Spinal cord (tissue), 10 donors: ENCODE data around the gene PPP3CA. TPM values are rescaled to one million over a fixed set of nuclear protein-coding genes. Genes with fewer than 3 reads are reported as not detected.
A peak's percentile ranks its signal among the peaks of the same experiment; 100 is the strongest.

Experiments
- DNase-seq, 6 donors: peaks; one replicate each; pipeline versions ENCODE4 v3.0.0 to v3.0.0-alpha.2; 2013 to 2015; ENCODE audit warnings: low spot score in 6 of 6, low read depth in 4 of 6
- H3K27ac ChIP-seq: one replicate; pipeline ENCODE4 v1.5.1; 2013; ENCODE audit warnings: low read depth, low read length, control low read depth
- H3K27me3 ChIP-seq: one replicate; pipeline ENCODE4 v1.6.1; 2013; ENCODE audit warnings: low read length; ENCODE audit not compliant: control insufficient read depth, insufficient read depth
- H3K36me3 ChIP-seq: one replicate; pipeline ENCODE4 v1.6.1; 2013; ENCODE audit warnings: low read length; ENCODE audit not compliant: control insufficient read depth, insufficient read depth
- H3K4me1 ChIP-seq: one replicate; pipeline ENCODE4 v1.6.1; 2013; ENCODE audit warnings: low read length; ENCODE audit not compliant: control insufficient read depth, insufficient read depth
- H3K4me3 ChIP-seq: one replicate; pipeline ENCODE4 v1.5.1; 2013; ENCODE audit warnings: low read depth, low read length, control low read depth
- H3K9me3 ChIP-seq: one replicate; pipeline ENCODE4 v1.6.1; 2013; ENCODE audit warnings: low read length; ENCODE audit not compliant: control insufficient read depth, insufficient read depth
- WGBS: methylation state at CpG from one replicate; pipeline ENCODE4 v1.1.5; 2013; ENCODE audit warnings: missing lambda C conversion rate; ENCODE audit not compliant: insufficient coverage; 5-methylcytosine and 5-hydroxymethylcytosine counted together
- polyA plus RNA-seq, 2 donors: library from polyadenylated mRNA; unstranded; fragments of 120-200 nt; gene quantifications; one replicate each; pipeline ENCODE4 v1.2.1, GENCODE V29; 2013; ENCODE audit not compliant: insufficient read length in 2 of 2
- total RNA-seq, 2 donors: library from RNA; depleted of rRNA in 1 of 2; stranded (reverse); fragments of 120-200 nt in 1 of 2; fragments of >200 nt in 1 of 2; gene quantifications; one replicate each; pipeline versions ENCODE4 v1.2.3 to v1.2.4, GENCODE V29; 2013 to 2014
- donor health status: healthy.

Gene PPP3CA
- total and polyA plus RNA-seq, 4 donors: 43.9 to 152 (median 105) TPM

DNA sequence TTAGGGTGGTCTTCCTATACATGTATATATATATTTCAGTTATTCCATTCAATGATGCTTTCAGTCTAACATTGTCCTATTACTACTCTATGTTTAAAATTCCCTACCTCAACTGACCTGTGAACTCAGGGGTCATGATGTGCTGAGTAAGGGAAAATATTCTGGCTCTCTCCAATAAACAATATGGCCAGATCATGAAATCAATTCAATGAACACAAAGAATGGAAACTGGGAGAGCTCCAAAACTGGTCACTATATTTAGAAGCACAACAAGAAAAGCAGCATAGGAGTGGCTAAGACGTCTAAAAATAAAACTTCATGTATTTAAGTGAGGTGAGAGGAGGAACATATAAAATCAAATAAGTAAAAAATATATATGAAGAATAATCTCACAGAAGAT is 304.5 kb downstream of the PPP3CA start:
- no CpG with 5 or more reads among the region's 1 CpG for WGBS
- Histone ChIP-seq H3K27ac (no peak overlapping the region), H3K9me3 (no peaks in the 10 kb centered on the region), H3K4me1 (no peaks in the 10 kb centered on the region), H3K4me3 (no peak overlapping the region), H3K36me3 (no peaks in the 10 kb centered on the region), H3K27me3 (no peaks in the 10 kb centered on the region)
- no peak for DNase-seq

- DNase-seq: no peak
- no peaks in the 10 kb centered on the region for H3K9me3 ChIP-seq
- no peaks in the 10 kb centered on the region for H3K36me3 ChIP-seq
- no CpG with 5 or more reads among the region's 2 CpGs for WGBS
- no peaks in the 10 kb centered on the region for H3K27me3 ChIP-seq
- no peak overlapping the region for H3K4me3 ChIP-seq
- no peak overlapping the region for H3K27ac ChIP-seq
- H3K4me1 ChIP-seq: no peaks in the 10 kb centered on the region
Observed at GRCh38 chr4:101040776-101041175, 306.6 kb downstream of the PPP3CA start.

DNA sequence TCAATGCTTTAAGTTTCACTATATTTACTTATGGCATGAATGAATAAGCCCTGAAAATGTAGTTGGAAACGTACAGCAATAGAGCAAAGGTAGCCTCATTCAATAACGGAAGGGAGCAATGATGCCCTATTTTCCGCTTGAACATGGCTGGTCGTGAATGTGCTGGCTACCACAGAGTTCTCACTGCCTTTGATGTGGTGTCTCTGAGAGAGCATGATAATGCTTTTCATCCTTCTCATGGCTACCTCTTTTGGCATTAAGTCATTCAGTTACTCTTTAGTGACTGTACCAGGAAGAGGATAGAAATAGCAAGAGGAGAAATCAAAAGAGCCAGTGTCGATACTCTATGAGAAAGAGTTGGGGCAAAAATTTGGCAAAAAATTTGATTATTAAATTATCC is 308.0 kb downstream of the PPP3CA start:
- Histone ChIP-seq H3K27ac (no peak overlapping the region), H3K4me3 (no peak overlapping the region), H3K36me3 (no peaks in the 10 kb centered on the region), H3K4me1 (no peaks in the 10 kb centered on the region), H3K9me3 (no peaks in the 10 kb centered on the region), H3K27me3 (no peaks in the 10 kb centered on the region)
- no peak for DNase-seq
- 100% methylated on average over 3 of the region's 5 CpGs for WGBS

GRCh38 chr4:101037938-101038413 is 309.4 kb downstream of the PPP3CA start:
- WGBS: no CpG with 5 or more reads among the region's 1 CpG

DNA sequence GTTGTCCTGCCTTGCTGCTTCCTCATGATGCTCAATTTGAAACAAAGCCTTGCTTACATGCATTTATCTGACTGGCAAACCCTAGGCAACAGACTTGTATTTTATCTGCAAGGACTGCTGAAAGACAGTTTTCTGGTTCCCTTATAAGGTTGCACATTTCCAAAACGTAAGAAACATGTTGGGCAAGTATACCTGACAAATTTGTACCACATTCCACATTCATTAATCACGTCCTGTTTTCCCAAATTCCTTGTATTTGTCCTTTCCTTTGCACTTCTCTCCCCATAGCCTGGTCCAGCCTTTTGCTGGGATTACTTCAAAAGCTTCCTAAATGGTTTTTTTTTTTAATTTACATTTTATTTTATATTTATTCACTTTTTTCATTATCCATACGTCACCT is 310.1 kb downstream of the PPP3CA start:
- whole genome bisulfite sequencing: 80% methylated on average over 2 of the region's 3 CpGs
- Histone ChIP-seq H3K27me3 (no peaks in the 10 kb centered on the region), H3K27ac (no peak overlapping the region), H3K9me3 (no peaks in the 10 kb centered on the region), H3K4me3 (no peak overlapping the region), H3K4me1 (no peaks in the 10 kb centered on the region), H3K36me3 (no peaks in the 10 kb centered on the region)
- DNase-seq: no peak

More at GRCh38 chr4:101037938-101038413, 309.4 kb downstream of the PPP3CA start:
- Histone ChIP-seq H3K36me3 (no peaks in the 10 kb centered on the region), H3K4me1 (no peaks in the 10 kb centered on the region), H3K27ac (no peak overlapping the region), H3K27me3 (no peaks in the 10 kb centered on the region), H3K4me3 (no peak overlapping the region), H3K9me3 (no peaks in the 10 kb centered on the region)
- DNase-seq: no peak

DNA sequence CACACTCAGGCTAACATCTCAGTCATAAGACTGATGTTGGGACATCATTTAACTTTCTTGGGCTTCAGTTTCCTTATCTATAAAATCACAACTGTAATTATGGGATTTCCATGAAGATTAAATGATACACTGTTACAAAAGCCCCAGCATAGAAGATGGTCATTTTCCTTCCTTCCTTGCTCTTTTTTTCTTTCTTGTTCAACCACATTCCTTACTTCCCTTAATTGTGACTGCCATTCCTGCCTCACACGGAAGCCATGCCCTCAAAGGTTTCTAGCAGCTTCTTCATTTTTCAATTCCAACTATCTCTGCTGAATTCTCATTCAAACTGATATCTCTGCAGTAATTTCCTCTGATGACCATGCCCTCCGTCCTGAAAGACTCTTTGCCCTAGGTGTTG is 311.8 kb downstream of the PPP3CA start:
- 85% methylated on average over 1 of the region's 2 CpGs for WGBS
- no peaks in the 10 kb centered on the region for H3K9me3 ChIP-seq
- no peak overlapping the region for H3K4me3 ChIP-seq
- no peak for DNase-seq
- no peaks in the 10 kb centered on the region for H3K27me3 ChIP-seq
- H3K4me1 ChIP-seq: no peaks in the 10 kb centered on the region
- no peak overlapping the region for H3K27ac ChIP-seq
- H3K36me3 ChIP-seq: no peaks in the 10 kb centered on the region

DNA sequence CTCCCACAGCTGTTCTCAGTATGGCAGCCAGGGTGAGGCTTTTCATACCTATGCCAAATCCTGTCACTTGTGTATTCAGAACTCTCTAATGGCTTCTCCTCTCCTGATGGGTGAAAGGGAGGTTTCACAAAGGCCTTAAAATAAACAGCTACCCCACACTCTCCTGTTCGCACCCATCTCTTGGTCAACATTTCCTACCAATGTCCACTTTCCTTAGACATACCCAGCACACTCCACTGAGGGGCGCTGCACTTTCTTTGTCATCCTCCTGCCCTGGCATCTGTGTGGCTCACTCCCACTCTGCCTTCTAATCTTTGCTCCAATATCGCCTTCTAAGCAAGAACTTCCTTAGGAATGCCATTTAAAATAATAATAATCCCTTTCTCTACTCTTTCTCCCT is 313.3 kb downstream of the PPP3CA start:
- H3K27ac ChIP-seq: no peak overlapping the region
- H3K9me3 ChIP-seq: no peaks in the 10 kb centered on the region
- H3K36me3 ChIP-seq: no peaks in the 10 kb centered on the region
- WGBS: 96% methylated on average over 3 of the region's 3 CpGs
- no peaks in the 10 kb centered on the region for H3K27me3 ChIP-seq
- no peak overlapping the region for H3K4me3 ChIP-seq
- no peak for DNase-seq
- no peaks in the 10 kb centered on the region for H3K4me1 ChIP-seq

DNA sequence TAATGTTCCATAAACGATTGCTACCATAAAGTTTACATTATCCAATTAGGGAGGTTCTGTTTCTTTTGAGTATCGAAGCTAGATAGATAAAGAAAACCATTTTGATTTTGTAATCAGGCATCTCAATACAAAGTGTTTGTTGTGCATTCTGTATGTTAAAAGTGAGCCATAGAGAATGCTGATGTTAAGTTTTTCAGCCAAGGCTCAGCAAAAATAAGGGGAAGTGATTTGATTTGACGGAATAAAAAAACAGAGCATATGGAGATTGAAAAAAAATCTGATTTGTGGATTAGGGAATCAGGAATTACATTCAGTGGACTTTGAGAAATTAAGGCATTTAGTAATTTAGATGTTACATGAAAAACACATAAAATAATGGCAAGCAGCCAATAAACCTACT is 314.8 kb downstream of the PPP3CA start:
- Histone ChIP-seq H3K27me3 (no peaks in the 10 kb centered on the region), H3K9me3 (no peaks in the 10 kb centered on the region), H3K36me3 (no peaks in the 10 kb centered on the region), H3K4me3 (no peak overlapping the region), H3K27ac (no peak overlapping the region), H3K4me1 (no peaks in the 10 kb centered on the region)
- peak in 1 of 6 donors; percentile 34 for DNase-seq
- WGBS: no CpG with 5 or more reads among the region's 3 CpGs

DNA sequence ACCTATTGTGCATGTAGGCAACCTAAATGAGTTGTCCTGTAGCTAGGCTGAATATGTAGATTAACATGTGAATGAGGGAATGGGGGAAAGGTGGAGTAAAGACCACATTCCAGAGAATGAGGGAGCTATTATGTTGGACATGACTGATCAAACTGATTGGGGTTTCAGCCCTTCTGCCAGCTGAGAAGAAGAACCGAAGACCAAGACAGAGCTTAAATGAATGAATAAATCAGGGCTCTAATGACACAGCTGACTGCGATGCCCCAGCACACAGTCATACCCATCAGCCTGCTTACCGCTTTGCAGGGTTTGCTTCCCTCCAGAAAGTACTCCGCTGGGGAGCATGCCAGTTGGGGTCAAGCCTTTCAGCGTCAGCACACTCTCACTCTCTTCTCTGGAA is 315.4 kb downstream of the PPP3CA start:
- no peaks in the 10 kb centered on the region for H3K36me3 ChIP-seq

DNA sequence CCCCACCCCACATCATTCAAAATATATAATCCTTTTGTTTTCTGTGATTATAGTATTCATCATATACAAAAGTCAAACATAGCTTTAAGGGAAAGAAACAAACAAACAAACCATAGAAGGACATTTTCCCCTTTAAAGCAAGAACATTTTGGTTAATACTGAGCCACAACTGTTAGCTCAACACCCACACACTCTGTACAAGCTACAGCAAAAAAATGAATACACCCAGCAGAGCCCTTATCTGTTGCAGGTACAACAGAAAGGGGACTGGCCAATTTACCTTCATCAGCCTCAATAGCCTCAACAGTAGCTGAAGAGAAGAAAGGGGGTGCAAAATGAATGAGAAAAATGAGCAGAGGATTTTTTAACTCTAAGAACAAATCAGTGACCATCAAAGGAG is 318.4 kb downstream of the PPP3CA start:
- DNase-seq: no peak
- H3K27ac ChIP-seq: no peak overlapping the region
- no peak overlapping the region for H3K4me3 ChIP-seq
- no peaks in the 10 kb centered on the region for H3K36me3 ChIP-seq
- H3K4me1 ChIP-seq: no peaks in the 10 kb centered on the region
- H3K27me3 ChIP-seq: no peaks in the 10 kb centered on the region
- H3K9me3 ChIP-seq: no peaks in the 10 kb centered on the region

More for the DNA sequence above, 315.4 kb downstream of the PPP3CA start:
- WGBS: 10% methylated on average over 3 of the region's 5 CpGs
- H3K4me1 ChIP-seq: no peaks in the 10 kb centered on the region
- no peaks in the 10 kb centered on the region for H3K9me3 ChIP-seq
- peak in 3 of 6 donors; percentile 5 to 61 (median 44) for DNase-seq
- no peaks in the 10 kb centered on the region for H3K27me3 ChIP-seq
- H3K4me3 ChIP-seq: no peak overlapping the region
- H3K27ac ChIP-seq: no peak overlapping the region
